ENCODE data around the gene MAN1A1.

Gene MAN1A1

GRCh38 chr6:119140196-119141140 is 209.1 kb downstream of the MAN1A1 start:
- no peak for DNase-seq (ENCODE audit: low read depth)

GRCh38 chr6:119138906-119139541 is 210.5 kb downstream of the MAN1A1 start:
- no peak for DNase-seq (ENCODE audit: low read depth)

- no peak for DNase-seq (ENCODE audit: low read depth)
These were observed 212.1 kb downstream of the MAN1A1 start for GRCh38 chr6:119137194-119138072.

GRCh38 chr6:119134752-119135151 is 214.8 kb downstream of the MAN1A1 start:
- DNase-seq (ENCODE audit: low read depth): no peak

GRCh38 chr6:119133400-119133799 is 216.2 kb downstream of the MAN1A1 start:
- no peak for DNase-seq (ENCODE audit: low read depth)

GRCh38 chr6:119132261-119132981 is 217.1 kb downstream of the MAN1A1 start:
- no peak for DNase-seq (ENCODE audit: low read depth)

- no peak for DNase-seq (ENCODE audit: low read depth)
These were observed 219.5 kb downstream of the MAN1A1 start for GRCh38 chr6:119129968-119130484.

GRCh38 chr6:119129148-119129967 is 220.2 kb downstream of the MAN1A1 start:
- DNase-seq (ENCODE audit: low read depth): no peak

- no peak for DNase-seq (ENCODE audit: low read depth)
These were observed 221.2 kb downstream of the MAN1A1 start for GRCh38 chr6:119128252-119128912.

GRCh38 chr6:119127627-119128026 is 221.9 kb downstream of the MAN1A1 start:
- no peak for DNase-seq (ENCODE audit: low read depth)

Measured in T follicular helper cell (primary cell).